Measurements from ENCODE around the gene ELK3.

DNA sequence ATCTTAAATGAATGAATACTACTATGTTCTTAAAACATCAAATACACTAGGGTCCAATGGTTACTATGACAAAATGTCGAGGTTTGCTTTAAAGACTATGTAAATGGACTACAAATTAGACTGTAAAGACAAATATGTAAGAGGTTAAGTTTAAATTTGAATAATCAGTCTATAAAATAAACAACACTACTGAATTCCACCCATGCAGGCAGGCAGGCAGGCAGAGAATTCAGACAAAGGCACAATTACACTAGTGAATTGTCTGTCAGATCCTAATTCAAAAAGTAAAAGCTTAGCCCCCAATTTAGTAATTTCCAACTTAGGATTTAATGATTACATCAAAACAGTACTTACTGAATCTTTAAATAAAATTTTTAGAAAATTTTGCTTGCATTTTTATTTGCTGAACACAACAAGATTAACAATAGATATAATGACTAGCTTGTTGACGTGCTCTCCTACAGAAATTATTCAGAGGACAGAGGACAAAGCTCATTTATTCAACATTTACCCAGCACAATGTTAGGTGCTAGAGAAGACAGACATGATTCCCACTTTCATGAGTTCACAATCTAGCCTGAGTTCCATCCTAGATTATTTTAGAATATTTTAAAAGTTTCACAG, 108.6 kb downstream of the ELK3 start:
- TF ChIP-seq RAD21 (IDR thresholded peaks at IDR 0.05; ENCODE audit: low read length) (no peak), POLR2AphosphoS5 (IDR thresholded peaks at IDR 0.05; ENCODE audit: low read depth, low read length) (no peak)

All from SK-N-SH (cell line).